Endothelial cell of umbilical vein (primary cell): Measurements from ENCODE around the gene HSPA12A. TPM values are rescaled to one million over a fixed set of nuclear protein-coding genes. Genes with fewer than 3 reads are reported as not detected.

Experiments
- BruUV-seq: library from RNA; stranded (reverse); fragments of 400-500 nt; replicated peaks from 2 replicates; lab custom pipeline; 2021; lab: Mats Ljungman, UMichigan
- CTCF ChIA-PET: fragments of 300-600, 350-600 bp; sonication (Branson Sonifier 250); formaldehyde crosslinking; loops from one replicate; lab custom pipeline; 2021; ENCODE audit warnings: antibody characterized with exemption, inconsistent platforms; lab: Charles Lee
- POLR2A ChIA-PET: fragments of 300-600, 350-600 bp; sonication (Branson Sonifier 250); formaldehyde crosslinking; loops from one replicate; lab custom pipeline; 2021; ENCODE audit warnings: antibody characterized with exemption, inconsistent platforms; lab: Charles Lee
- DNase-seq: peaks from one replicate; pipeline ENCODE4 v3.0.0-alpha.2; 2011; ENCODE audit warnings: low read depth, low spot score
- FAIRE-seq: peaks from 2 replicates; lab custom pipeline; 2011; peaks lifted over from hg19 to GRCh38; lab: Jason Lieb, UNC
- H2AFZ ChIP-seq: 2 replicates; pipeline ENCODE4 v1.6.0; 2012; ENCODE audit warnings: low read depth, low read length, control low read depth, inconsistent platforms
- H3K27ac ChIP-seq: 2 replicates; pipeline ENCODE4 v1.5.1; 2011; ENCODE audit warnings: low read depth, mild to moderate bottlenecking, control low read depth, low read length, moderate library complexity; ENCODE audit not compliant: insufficient read depth
- H3K27me3 ChIP-seq, 2 experiments: 2 replicates each; pipeline versions ENCODE4 v1.6.0 to v1.6.1; 2011; ENCODE audit warnings: low read length in 2 of 2, mixed read lengths in 1 of 2; ENCODE audit not compliant: control insufficient read depth in 2 of 2, insufficient read depth in 2 of 2
- H3K36me3 ChIP-seq, 2 experiments: 2 replicates in 1 of 2; 3 replicates in 1 of 2; pipeline ENCODE4 v1.5.1; 2011; ENCODE audit warnings: low read length in 2 of 2, mild to moderate bottlenecking in 1 of 2, moderate library complexity in 1 of 2; ENCODE audit not compliant: control insufficient read depth in 2 of 2, insufficient read depth in 2 of 2; ENCODE audit errors: extremely low read depth in 1 of 2
- H3K4me1 ChIP-seq: 3 replicates; pipeline ENCODE4 v1.5.1; 2011; ENCODE audit warnings: mild to moderate bottlenecking, low read length; ENCODE audit not compliant: control insufficient read depth, insufficient read depth; ENCODE audit errors: extremely low read depth
- H3K4me2 ChIP-seq: 2 replicates; pipeline ENCODE4 v1.6.1; 2011; ENCODE audit warnings: low read length, control low read depth, mixed read lengths; ENCODE audit not compliant: insufficient read depth
- H3K4me3 ChIP-seq, 3 experiments: fragments of 200-600 bp in 1 of 3; sonication (generic), shearing (Covaris generic) in 1 of 3; replicated peaks in 1 of 3; 2 replicates each; pipeline ENCODE4 v1.5.1; 2011 to 2016; ENCODE audit warnings: control low read depth in 3 of 3, low read length in 3 of 3, mild to moderate bottlenecking in 2 of 3, inconsistent platforms in 1 of 3, low read depth in 1 of 3, moderate library complexity in 1 of 3; ENCODE audit not compliant: insufficient read depth in 1 of 3
- H3K79me2 ChIP-seq: 2 replicates; pipeline ENCODE4 v1.6.0; 2012; ENCODE audit warnings: low read length, inconsistent platforms; ENCODE audit not compliant: control insufficient read depth, insufficient read depth
- H3K9ac ChIP-seq: replicated peaks from 2 replicates; pipeline ENCODE3; 2011; ENCODE audit warnings: low read length, control low read depth; ENCODE audit not compliant: insufficient read depth; ENCODE audit errors: extremely low read depth
- H3K9me1 ChIP-seq: replicated peaks from 3 replicates; pipeline ENCODE4 v1.6.0; 2011; ENCODE audit warnings: mild to moderate bottlenecking, low read length; ENCODE audit not compliant: control insufficient read depth, insufficient read depth; ENCODE audit errors: extremely low read depth
- H3K9me3 ChIP-seq: replicated peaks from 2 replicates; pipeline ENCODE4 v1.5.1; 2012; ENCODE audit warnings: low read length, inconsistent platforms; ENCODE audit not compliant: control insufficient read depth, insufficient read depth
- H4K20me1 ChIP-seq: replicated peaks from 2 replicates; pipeline ENCODE3; 2011; ENCODE audit warnings: mild to moderate bottlenecking, low read length; ENCODE audit not compliant: control insufficient read depth, insufficient read depth; ENCODE audit errors: extremely low read depth
- CTCF ChIP-seq, 2 donors: IDR thresholded peaks; 1 replicate in 1 of 2; 2 replicates in 1 of 2; pipeline ENCODE4 v1.5.1; 2011; ENCODE audit warnings: low read length in 2 of 2, mild to moderate bottlenecking in 2 of 2, moderate library complexity in 2 of 2, control low read depth in 1 of 2, inconsistent platforms in 1 of 2, low read depth in 1 of 2; ENCODE audit not compliant: insufficient read depth in 1 of 2; ENCODE audit errors: extremely low read depth in 1 of 2
- EZH2 ChIP-seq: IDR thresholded peaks from 2 replicates; pipeline ENCODE4 v1.6.1; 2012; ENCODE audit warnings: borderline replicate concordance, low read depth, mild to moderate bottlenecking, moderate library complexity, low read length, inconsistent platforms; ENCODE audit not compliant: severe bottlenecking
- FOS ChIP-seq: IDR thresholded peaks from 2 replicates; pipeline ENCODE4 v1.6.1; 2011; ENCODE audit warnings: mild to moderate bottlenecking, low read length, moderate library complexity, borderline replicate concordance; ENCODE audit not compliant: insufficient read depth
- GATA2 ChIP-seq: IDR thresholded peaks from 2 replicates; pipeline ENCODE4 v1.7.0; 2011; ENCODE audit warnings: low read depth, mild to moderate bottlenecking, moderate library complexity, mixed read lengths, low read length; ENCODE audit not compliant: insufficient read length, insufficient read depth
- JUN ChIP-seq: IDR thresholded peaks from 2 replicates; pipeline ENCODE4 v1.6.1; 2011; ENCODE audit warnings: borderline replicate concordance, low read depth; ENCODE audit not compliant: insufficient read length, insufficient read depth
- MAX ChIP-seq: IDR thresholded peaks from 2 replicates; pipeline ENCODE4 v1.6.1; 2011; ENCODE audit not compliant: insufficient read depth, insufficient read length
- MYC ChIP-seq: IDR thresholded peaks from one replicate; pipeline ENCODE4 v1.6.1; 2011; ENCODE audit warnings: mild to moderate bottlenecking, low read depth, low read length
- POLR2A ChIP-seq: IDR thresholded peaks from 2 replicates; pipeline ENCODE4 v1.6.1; 2012; ENCODE audit warnings: low read depth, mild to moderate bottlenecking, control low read depth, low read length
- POLR2AphosphoS5 ChIP-seq: IDR thresholded peaks from 2 replicates; pipeline ENCODE4 v1.6.1; 2012; ENCODE audit warnings: low read depth, mild to moderate bottlenecking, control low read depth, low read length, moderate library complexity; ENCODE audit not compliant: insufficient read depth
- dilution Hi-C: fragments of 300-500 bp; cut with MboI; formaldehyde crosslinking; loops from one replicate; pipeline ENCODE4 v1.15.0; 2019; ENCODE audit warnings: low sequenced_read_pairs; ENCODE audit not compliant: extremely low pct_ligation_motif_present
- intact Hi-C: fragments of 100-400 bp; cut with micrococcal nuclease; formaldehyde crosslinking; loops from one replicate; pipeline ENCODE4 v1.10.0; 2022
- polyA plus RNA-seq, 4 experiments: library from polyadenylated mRNA; depleted of rRNA in 3 of 4; stranded (reverse) in 3 of 4; unstranded in 1 of 4; fragments of >200 nt; gene quantifications; 2 replicates each; pipeline versions ENCODE4 v1.2.1 to v1.2.3, GENCODE V29; 2011 to 2012; ENCODE audit warnings: missing spikeins in 1 of 4
- total RNA-seq: library from RNA; stranded (reverse); gene quantifications from 2 replicates; pipeline ENCODE4 v1.2.3, GENCODE V29; 2021

The HSPA12A gene
- total and polyA plus RNA-seq, 2 donors (not counting 3 experiments of a cell fraction or from before 2014, with no cell fraction given), result 0.22 to 0.29 TPM

- Histone ChIP-seq H2AFZ (no peak overlapping the region), H4K20me1 (no peaks in the 10 kb centered on the region), H3K4me3 (no peak overlapping the region), H3K9me1 (no peaks in the 10 kb centered on the region), H3K9ac (no peak overlapping the region), H3K27ac (no peak overlapping the region), H3K9me3 (no peaks in the 10 kb centered on the region), H3K4me2 (no peak overlapping the region), H3K27me3 (no peaks in the 10 kb centered on the region), H3K4me1 (no peaks in the 10 kb centered on the region), H3K36me3 (no peaks in the 10 kb centered on the region), H3K79me2 (no peaks in the 10 kb centered on the region)
- TF ChIP-seq CTCF (IDR thresholded peaks at IDR 0.05; ENCODE audit: extremely low read depth in 1 of 2, insufficient read depth in 1 of 2, low read depth in 1 of 2, low read length in 2 of 2), result no peak
- TF ChIP-seq JUN, result no peak
- TF ChIP-seq POLR2A, result no peak
- no peak for TF ChIP-seq FOS
- TF ChIP-seq MAX, result no peak
- TF ChIP-seq EZH2, result no peak
- no peak for TF ChIP-seq MYC
- TF ChIP-seq GATA2, result no peak
- TF ChIP-seq POLR2AphosphoS5, result no peak
- ChIA-PET POLR2A (no interaction called here), CTCF (interaction anchor here (0.9 to 5.5 kb wide), 3 partner anchors 88 to 491 kb away, joined by 3 to 120 read pairs (median 55); no protein-coding TSS in a partner anchor)
- FAIRE-seq, result no peak
- intact Hi-C loops, result loop anchor here (5.0 kb wide), 1 partner anchor 58 kb away; the partner anchor contains the start of gene HSPA12A
- no peak for DNase-seq
- BruUV-seq, result no TSS peak
- dilution Hi-C loops, result no loop called here
Observed at GRCh38 chr10:116683821-116684220, 58.5 kb downstream of the HSPA12A start.
